GM21717 (cell line): ENCODE measurements around the gene RNF167.
A peak's percentile ranks its signal among the peaks of the same experiment; 100 is the strongest.

ENCODE experiments used
- ATAC-seq: cut with Tn5 transposase; IDR thresholded peaks from one replicate; pipeline ENCODE4 v1.9.1; 2021; ENCODE audit warnings: mild to moderate bottlenecking, moderate library complexity; ENCODE audit not compliant: unreplicated experiment

RNF167 gene

DNA sequence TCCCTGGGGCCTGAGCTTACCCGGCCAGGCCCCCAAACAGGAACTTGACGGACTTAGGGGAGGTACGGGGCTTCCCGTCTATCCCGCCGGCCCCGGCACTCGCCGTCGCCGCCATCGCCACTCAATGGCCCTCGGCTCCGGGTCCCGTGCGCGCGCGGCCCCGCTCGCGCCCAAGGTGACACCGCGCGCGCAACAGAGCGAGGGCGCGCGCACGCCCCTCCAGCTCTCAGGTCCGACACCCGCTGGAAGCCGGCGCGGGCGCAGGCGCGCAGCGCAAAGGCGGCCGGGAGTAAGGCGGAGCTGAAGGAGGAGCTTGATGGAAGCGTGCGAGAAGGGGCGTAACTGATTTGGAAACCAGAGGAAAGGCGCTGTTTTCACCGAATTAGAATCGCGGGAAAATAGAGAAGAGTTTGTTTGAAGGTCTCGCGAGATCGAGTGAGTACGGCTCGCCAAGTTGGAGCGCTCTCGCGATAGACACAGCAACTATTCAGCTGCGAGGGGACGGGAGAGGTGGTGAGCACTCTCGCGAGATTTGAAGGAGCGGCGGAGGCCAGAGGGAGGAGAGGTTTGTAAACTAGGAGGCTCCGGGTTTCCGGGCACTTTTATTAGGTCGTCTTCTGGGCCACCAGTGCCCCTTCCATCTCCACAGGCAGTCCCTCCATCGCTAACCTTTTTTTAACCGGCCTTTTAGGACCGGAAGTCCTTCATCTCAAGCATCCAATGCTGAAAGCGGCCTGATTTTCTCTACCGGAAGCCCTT lies at the start of gene RNF167, which contains the start of gene SLC25A11:
Gene RNF167 (plus strand): TSS at position 473 of the 759 bp plus-strand sequence. CDS start 642 bp downstream, outside the sequence.
Gene SLC25A11 (minus strand): TSS at position 251 of the 759 bp plus-strand sequence. CDS start 136 bp downstream, at position 115.
- ATAC-seq: peak; percentile 61

DNA sequence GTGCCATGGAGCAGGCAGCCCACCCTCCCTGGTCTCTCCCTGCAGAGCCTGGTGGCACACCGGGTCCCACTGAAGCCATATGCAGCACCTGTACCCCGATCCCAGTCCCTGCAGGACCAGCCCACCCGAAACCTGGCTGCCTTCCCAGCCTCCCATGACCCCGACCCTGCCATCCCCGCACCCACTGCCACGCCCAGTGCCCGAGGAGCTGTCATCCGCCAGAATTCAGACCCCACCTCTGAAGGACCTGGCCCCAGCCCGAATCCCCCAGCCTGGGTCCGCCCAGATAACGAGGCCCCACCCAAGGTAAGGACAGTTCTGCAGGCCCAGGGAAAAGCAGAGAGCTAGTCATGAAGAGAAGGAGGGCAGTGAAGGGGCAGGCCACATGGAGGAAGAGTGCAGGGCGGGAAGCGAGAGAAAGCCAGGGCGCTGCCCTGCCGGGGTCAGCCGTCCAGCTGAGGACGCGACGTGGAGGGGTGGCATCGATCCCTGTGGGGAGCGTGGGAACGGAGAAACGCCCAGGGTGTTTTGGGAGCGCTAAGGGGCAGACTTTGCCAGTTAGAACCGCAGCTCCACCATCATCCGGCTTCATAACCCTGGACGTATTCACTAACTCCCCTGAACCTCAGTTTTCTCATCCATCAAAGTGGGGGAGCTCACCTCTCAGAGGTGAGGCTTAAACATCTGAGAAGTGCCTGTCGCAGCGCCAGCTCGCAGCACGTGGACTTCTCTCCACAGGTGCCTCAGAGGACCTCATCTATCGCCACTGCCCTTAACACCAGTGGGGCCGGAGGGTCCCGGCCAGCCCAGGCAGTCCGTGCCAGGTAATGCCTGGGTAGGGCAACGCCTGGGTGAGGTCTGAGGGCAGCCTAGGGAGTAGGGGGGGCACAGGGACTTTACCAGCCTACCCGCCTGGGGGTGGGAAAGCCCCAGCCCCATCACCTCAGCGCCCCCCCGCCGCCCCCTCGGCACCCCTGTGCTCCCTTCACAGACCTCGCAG lies 48.4 kb upstream of the RNF167 start:
- ATAC-seq: no peak

DNA sequence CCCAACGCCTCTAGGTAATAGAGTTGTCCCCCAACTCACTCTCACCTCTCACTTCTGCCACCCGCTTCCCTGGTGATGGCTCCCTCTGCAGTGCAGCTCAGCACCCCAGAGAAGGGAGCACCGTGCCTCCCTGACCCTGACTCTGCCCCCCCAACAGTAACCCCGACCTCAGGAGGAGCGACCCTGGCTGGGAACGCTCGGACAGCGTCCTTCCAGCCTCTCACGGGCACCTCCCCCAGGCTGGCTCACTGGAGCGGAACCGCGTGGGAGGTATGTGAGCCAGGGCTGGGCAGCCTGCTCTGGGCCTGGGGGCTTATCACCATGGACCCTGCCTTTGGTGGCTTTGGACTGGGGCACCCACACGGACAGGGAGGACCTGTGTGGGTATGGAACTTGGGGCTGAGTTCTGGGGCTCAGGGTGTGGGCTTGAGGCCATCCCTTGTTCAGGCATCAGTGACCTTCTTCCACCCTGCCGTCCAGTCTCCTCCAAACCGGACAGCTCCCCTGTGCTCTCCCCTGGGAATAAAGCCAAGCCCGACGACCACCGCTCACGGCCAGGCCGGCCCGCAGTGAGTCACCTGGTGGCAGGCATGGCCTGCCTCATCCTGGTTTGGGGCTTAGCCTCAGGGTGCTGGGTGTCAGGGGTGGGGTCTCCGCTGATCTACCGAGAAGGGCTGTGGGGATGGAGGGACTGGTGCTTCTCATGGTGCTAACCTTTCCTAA lies 47.4 kb upstream of the RNF167 start:
- ATAC-seq: no peak

DNA sequence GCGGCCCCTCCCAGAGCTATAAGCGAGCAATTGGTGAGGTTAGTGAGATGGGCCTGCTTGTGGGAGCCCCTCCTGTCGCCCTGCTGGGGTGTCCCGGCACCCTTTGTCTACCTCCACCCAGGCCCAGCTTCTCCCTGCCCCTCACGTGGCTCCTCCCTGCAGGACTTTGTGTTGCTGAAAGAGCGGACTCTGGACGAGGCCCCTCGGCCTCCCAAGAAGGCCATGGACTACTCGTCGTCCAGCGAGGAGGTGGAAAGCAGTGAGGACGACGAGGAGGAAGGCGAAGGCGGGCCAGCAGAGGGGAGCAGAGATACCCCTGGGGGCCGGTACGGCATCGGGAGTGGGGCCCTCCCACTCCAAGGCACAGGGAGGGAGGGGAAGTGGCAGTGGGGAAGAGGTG lies 46.8 kb upstream of the RNF167 start:
- ATAC-seq: no peak

DNA sequence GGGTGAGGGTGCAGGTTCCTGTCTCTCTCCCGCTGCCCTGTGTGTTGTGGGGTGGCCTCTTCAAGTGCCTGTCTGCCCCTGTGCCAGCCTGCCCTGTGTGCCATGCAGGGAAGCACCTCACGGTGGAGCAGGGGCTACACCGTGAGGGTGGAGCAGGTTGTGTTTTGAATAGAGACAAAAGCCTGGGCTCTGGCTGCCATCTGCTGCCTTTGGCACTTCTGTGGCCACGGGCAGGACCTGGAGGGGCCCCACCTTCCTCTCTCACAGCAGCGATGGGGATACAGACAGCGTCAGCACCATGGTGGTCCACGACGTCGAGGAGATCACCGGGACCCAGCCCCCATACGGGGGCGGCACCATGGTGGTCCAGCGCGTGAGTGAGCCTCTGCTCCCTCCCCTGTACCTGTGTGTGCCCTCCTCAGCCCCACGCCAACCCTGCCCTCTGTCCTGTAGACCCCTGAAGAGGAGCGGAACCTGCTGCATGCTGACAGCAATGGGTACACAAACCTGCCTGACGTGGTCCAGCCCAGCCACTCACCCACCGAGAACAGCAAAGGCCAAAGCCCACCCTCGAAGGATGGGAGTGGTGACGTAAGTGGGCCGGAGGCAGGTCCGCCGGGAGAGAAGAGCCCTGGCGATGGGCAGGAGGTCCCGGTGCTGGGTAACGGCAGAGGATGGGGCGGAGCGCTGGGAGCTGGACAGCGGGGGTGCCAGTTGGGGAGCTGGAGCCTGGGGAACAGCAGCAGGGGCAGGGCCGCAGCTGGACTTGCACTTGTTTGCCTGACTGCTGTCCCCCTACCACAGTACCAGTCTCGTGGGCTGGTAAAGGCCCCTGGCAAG lies 46.1 kb upstream of the RNF167 start:
- ATAC-seq: no peak

DNA sequence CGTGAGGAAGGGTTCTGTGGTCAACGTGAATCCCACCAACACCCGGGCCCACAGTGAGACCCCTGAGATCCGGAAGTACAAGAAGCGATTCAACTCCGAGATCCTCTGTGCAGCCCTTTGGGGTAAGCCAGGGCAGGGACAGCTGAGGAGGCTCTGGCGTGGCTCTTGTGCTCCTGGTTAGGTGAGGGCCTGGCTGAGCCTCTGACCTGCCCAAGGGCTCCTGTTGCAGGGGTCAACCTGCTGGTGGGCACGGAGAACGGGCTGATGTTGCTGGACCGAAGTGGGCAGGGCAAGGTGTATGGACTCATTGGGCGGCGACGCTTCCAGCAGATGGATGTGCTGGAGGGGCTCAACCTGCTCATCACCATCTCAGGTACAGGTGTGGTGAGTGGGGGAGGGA lies 44.9 kb upstream of the RNF167 start:
- no peak for ATAC-seq

DNA sequence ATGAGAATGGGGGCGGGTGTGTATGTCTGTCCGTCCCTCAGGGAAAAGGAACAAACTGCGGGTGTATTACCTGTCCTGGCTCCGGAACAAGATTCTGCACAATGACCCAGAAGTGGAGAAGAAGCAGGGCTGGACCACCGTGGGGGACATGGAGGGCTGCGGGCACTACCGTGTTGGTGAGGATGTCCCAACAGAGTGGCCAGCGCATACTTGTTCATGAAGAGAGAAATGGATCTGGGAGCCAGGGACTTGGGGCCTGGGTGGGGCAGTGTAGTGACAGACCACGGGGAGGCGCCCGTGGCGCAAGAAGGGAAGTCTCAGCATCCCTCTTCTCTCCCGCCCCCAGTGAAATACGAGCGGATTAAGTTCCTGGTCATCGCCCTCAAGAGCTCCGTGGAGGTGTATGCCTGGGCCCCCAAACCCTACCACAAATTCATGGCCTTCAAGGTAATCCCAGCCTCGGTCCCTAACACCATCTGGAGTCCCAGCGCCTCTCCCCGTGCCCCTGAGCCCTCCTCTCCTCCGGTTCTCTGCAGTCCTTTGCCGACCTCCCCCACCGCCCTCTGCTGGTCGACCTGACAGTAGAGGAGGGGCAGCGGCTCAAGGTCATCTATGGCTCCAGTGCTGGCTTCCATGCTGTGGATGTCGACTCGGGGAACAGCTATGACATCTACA lies 44.3 kb upstream of the RNF167 start:
- ATAC-seq: no peak

DNA sequence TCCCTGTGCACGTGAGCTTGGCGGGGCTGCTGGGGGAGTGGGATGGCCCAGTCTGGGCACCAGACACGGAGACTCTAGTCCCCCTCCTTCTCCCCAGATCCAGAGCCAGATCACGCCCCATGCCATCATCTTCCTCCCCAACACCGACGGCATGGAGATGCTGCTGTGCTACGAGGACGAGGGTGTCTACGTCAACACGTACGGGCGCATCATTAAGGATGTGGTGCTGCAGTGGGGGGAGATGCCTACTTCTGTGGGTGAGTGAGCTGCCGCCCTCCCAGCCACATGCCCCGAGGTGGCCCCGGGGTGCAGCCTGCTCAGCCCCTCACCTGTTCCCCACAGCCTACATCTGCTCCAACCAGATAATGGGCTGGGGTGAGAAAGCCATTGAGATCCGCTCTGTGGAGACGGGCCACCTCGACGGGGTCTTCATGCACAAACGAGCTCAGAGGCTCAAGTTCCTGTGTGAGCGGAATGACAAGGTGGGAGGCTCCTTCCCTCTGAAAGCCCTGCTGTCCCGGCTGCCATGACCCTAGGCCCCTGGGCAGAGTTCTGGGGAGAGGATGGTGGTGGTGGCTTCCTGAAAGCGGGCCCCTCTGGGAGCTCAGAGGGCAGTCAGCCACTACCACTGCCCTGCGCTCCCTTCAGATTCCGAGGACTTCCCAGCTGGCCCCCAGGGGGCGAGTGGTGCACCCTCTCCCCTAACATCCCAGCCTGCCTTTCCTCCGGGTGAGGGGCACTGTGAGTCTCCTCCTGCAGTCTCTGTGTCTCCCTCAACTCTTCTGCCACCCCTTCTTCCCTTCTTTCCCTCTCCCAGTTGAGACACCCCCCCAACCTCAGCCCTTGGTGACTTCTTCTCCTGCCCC lies 43.5 kb upstream of the RNF167 start:
- no peak for ATAC-seq

DNA sequence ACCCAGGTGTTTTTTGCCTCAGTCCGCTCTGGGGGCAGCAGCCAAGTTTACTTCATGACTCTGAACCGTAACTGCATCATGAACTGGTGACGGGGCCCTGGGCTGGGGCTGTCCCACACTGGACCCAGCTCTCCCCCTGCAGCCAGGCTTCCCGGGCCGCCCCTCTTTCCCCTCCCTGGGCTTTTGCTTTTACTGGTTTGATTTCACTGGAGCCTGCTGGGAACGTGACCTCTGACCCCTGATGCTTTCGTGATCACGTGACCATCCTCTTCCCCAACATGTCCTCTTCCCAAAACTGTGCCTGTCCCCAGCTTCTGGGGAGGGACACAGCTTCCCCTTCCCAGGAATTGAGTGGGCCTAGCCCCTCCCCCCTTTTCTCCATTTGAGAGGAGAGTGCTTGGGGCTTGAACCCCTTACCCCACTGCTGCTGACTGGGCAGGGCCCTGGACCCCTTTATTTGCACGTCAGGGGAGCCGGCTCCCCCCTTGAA lies 42.8 kb upstream of the RNF167 start:
- no peak for ATAC-seq

DNA sequence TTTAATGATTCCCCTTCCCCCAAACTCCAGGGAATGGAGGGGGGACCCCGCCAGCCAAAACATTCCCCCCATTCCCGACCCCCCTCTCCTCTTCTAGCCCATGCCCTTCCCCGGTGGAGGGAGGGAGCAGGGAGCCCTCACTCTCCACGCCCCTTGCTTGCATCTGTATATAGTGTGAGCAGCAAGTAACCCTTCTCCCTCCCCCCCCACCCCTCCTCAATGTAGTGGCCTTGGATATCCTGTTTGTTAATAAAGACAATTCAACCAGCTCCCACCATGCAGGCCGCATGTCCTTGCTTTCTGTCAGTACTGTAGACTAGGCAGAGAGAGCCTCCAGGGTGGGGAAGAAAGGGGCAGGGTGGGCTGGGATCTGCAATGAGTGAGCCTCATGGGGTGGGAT lies 42.3 kb upstream of the RNF167 start:
- no peak for ATAC-seq

DNA sequence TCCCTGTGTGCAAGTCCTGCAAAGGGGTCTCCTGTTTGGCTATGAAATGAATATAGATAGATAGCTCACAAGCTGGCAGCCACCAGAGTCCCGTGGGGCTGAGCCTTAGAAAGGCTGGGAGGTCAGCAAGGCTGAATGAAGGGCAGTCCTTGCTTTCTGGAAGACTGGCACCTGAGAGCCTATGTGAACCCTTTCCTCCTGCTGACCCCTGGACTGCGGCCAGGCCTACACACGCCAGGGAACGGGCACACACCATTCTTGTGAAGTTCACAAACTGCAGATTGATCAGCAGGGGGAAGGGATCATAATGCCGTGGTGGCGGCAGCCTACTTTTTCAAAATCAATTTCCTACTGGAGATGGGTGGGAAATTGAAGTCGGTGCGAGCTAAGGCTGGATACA lies 41.7 kb upstream of the RNF167 start:
- ATAC-seq: no peak

DNA sequence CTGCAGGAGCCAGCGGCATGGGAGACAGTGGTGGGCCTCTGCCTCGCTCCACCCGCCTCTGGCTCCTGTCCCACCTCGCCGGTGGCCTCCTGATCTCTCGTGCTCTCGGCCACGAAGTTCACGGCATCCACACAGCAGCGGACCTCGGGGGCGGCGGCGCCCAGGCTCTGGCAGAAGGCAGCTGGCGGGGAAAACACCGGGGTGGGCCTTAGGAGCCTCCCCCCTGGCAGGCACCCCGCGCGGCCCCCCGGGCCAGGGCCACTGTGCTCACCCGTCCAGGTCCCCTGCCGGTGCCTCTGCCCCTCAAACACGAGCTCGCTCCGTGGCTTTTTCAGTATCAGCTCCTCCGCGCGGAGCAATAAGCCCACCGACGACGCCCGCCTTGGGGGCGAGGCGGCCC lies 41.1 kb upstream of the RNF167 start:
- no peak for ATAC-seq

DNA sequence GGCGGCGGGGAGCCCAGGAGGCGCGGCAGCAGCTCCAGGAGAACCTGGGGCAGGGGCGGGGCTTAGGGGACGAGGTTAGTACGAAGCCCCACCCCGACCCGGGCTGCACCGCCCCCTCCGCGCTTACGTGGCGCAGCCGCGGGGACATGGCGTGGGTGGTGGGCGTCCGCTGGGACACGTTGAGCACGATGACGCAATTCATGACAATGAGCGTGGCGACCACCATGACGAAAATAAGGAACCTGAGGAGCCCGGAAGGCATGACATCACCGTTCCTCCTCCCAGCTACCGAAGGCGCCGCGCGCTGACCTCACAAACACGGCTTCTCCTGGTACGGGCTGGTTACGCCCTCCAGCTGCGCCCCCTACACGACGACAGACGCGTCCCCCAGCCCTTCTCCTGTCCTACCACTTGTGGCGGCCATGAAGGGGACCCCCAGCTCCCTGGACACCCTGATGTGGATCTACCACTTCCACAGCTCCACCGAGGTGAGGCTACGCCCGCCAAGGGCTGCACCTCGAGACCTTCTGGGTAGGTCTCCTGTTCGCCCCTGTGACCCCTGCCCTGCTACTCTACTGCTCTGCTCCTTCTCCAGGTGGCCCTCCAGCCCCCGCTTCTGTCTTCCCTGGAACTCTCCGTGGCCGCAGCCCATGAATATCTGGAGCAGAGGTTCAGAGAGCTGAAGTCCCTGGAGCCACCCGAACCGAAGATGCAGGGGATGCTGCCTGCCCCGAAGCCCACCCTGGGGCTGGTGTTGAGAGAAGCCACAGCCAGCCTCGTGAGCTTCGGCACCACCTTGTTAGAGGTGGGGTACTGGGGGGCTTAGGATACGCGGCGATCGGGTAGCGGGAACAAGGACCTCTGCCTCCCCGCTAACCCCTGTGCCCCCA lies 40.5 kb upstream of the RNF167 start, which contains the start of gene C17orf107:
Gene C17orf107 (plus strand): TSS at position 196 of the 890 bp plus-strand sequence. CDS start 227 bp downstream, at position 423.
- no peak for ATAC-seq

DNA sequence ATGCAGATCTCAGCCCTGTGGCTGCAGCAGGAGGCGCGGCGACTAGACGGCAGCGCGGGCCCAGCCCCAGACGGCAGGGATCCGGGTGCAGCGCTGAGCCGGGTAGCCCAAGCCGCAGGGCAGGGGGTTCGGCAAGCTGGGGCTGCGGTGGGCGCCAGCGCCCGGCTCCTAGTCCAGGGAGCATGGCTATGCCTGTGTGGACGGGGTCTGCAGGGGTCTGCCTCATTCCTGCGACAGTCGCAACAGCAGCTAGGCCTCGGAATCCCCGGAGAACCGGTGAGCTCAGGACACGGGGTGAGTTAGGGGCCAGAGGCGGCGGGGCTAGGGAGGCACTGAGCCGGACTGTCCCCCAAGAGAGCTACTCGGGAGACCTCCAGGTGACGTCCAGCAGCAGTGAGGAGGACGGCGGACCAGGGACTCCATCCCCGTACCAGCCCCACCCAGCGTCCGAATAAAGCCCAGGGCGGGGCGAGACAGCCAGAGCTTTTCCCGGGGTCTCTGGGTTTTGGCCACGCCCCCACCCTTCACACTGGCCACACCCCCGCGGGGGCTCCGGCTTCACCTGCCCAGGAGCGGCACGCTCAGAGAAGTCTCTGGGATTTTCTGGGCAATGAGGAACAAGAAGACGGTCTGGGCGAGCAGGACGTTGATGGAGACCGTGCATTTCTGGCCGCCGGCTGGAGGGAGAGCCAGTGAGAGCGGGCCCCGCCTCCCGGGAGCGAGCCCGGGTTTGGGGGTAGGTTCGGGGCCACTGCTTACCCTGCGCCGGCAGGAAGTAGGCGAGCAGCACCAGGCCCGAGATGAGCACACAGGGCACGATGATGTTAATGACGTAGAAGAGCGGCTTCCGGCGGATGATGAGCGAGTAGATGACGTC lies 39.6 kb upstream of the RNF167 start:
- ATAC-seq: no peak

DNA sequence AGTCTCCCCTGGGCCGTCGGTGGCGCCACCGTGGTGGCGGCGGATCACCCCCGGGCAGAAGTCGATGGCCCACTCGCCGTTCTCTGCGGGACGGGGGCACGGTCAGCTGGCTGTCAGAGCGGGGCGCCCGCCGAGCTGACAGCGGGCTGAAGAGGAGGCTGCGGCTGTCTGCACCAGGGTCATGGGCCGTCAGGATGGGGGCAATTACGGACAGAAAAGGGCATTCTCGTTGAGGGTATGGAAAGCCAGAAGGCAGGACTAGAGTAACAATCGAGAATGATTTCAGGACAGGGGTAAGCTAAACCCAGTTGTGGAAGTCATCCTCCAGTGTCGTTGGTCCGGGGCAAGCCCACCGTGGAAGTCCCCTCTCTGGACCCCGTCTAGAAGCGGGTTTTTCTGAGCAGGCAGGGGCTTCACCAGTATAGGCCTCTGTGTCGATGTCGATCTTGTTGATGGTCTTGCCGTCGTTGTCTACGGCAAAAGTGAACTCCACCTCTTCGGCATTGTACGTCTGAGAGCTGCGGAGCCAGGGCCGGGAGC lies 38.9 kb upstream of the RNF167 start:
- no peak for ATAC-seq
